ENCODE measurements around the gene EIF4A2. TPM values are rescaled to one million over a fixed set of nuclear protein-coding genes. Genes with fewer than 3 reads are reported as not detected.
A peak's percentile ranks its signal among the peaks of the same experiment; 100 is the strongest.

Gene EIF4A2
- total and polyA plus RNA-seq, 2 of the 13 experiments (the other 11 are each of a cell fraction or from before 2014, with no cell fraction given): 480 to 596 TPM

GRCh38 chr3:186790261-186790981 is 7.0 kb downstream of the EIF4A2 start (continued):
- TF ChIP-seq NR0B2 (CRISPR knock-in tag; IDR thresholded peaks at IDR 0.05): no peak
- no peak for TF ChIP-seq ZBTB43 (CRISPR knock-in tag; conservative IDR thresholded peaks at IDR 0.05)
- peak; percentile 40; the same call in 1 of the 2 replicates for TF ChIP-seq ZNF800 (CRISPR knock-in tag; IDR thresholded peaks at IDR 0.05)
- no peak for TF ChIP-seq GMEB2 (CRISPR knock-in tag; IDR thresholded peaks at IDR 0.05; ENCODE audit: low read depth)
- TF ChIP-seq MYPOP (CRISPR knock-in tag; IDR thresholded peaks at IDR 0.05): peak; percentile 45; the same call in 1 of the 2 replicates
- peak; percentile 77 for TF ChIP-seq PHF5A (CRISPR knock-in tag; IDR thresholded peaks at IDR 0.05; ENCODE audit: low read depth, unreplicated experiment)
- TF ChIP-seq THYN1 (CRISPR knock-in tag; IDR thresholded peaks at IDR 0.05; ENCODE audit: borderline replicate concordance, low read depth): no peak
- no peak for TF ChIP-seq TSC22D2 (CRISPR knock-in tag; IDR thresholded peaks at IDR 0.05; ENCODE audit: borderline replicate concordance)
- no peak for TF ChIP-seq MZF1 (CRISPR knock-in tag; IDR thresholded peaks at IDR 0.05; ENCODE audit: borderline replicate concordance)
- TF ChIP-seq ZNF678 (CRISPR knock-in tag; IDR thresholded peaks at IDR 0.05): no peak
- TF ChIP-seq ATM (IDR thresholded peaks at IDR 0.05; ENCODE audit: borderline replicate concordance): no peak
- TF ChIP-seq ZNF639 (CRISPR knock-in tag; conservative IDR thresholded peaks at IDR 0.05): no peak
- TF ChIP-seq TBL1XR1 (IDR thresholded peaks at IDR 0.05; ENCODE audit: borderline replicate concordance, low read length, partially characterized antibody): no peak
- TF ChIP-seq SSRP1 (CRISPR knock-in tag; IDR thresholded peaks at IDR 0.05): peak; percentile 99
- no peak for TF ChIP-seq MATR3 (CRISPR knock-in tag; IDR thresholded peaks at IDR 0.05)
- no peak for TF ChIP-seq ZSCAN25 (CRISPR knock-in tag; IDR thresholded peaks at IDR 0.05)
- peak; percentile 73 for TF ChIP-seq POLR2AphosphoS5 (IDR thresholded peaks at IDR 0.05; ENCODE audit: low read depth, low read length)
- no peak for TF ChIP-seq SIX4 (CRISPR knock-in tag; IDR thresholded peaks at IDR 0.05)
- 0 out of 2 replicates have a peak, but pooled peaks have one; percentile 15 for TF ChIP-seq BCL6 (CRISPR knock-in tag; IDR thresholded peaks at IDR 0.05)
- no peak for TF ChIP-seq LBX2 (CRISPR knock-in tag; IDR thresholded peaks at IDR 0.05; ENCODE audit: borderline replicate concordance)
